SK-MEL-5 (cell line): ENCODE data around the gene ROR1. TPM values are rescaled to one million over a fixed set of nuclear protein-coding genes. Genes with fewer than 3 reads are reported as not detected.

Source experiments
- DNase-seq: peaks from one replicate; pipeline ENCODE4 v3.0.0-alpha.2; 2016; ENCODE audit warnings: low read depth, low spot score
- in situ Hi-C: cut with HindIII; loops from 2 replicates; pipeline ENCODE4 v1.10.0; 2016; ENCODE audit warnings: low sequenced_read_pairs, high pct_unique_total_duplicates, low pct_unique_long_range_greater_than_20kb
- total RNA-seq: library from RNA; depleted of rRNA; stranded (reverse); fragments of >200 nt; shearing (Covaris generic); gene quantifications from 2 replicates; pipeline ENCODE4 v1.2.3, GENCODE V29; 2014

ROR1 gene
- total RNA-seq, 1 experiment from 2014 or later = 2.8 TPM

- in situ Hi-C loops = no loop called here
These were observed 21.6 kb upstream of the ROR1 start for GRCh38 chr1:63752176-63752575.

GRCh38 chr1:63753591-63753990, 20.2 kb upstream of the ROR1 start:
- in situ Hi-C loops = no loop called here
- no peak for DNase-seq

More at GRCh38 chr1:63752176-63752575, 21.6 kb upstream of the ROR1 start:
- DNase-seq = no peak

GRCh38 chr1:63756839-63757238, 17.0 kb upstream of the ROR1 start:
- in situ Hi-C loops = no loop called here
- no peak for DNase-seq

GRCh38 chr1:63757334-63757733, 16.5 kb upstream of the ROR1 start:
- in situ Hi-C loops = no loop called here
- no peak for DNase-seq

- in situ Hi-C loops = no loop called here
- DNase-seq = no peak
These were observed 15.0 kb upstream of the ROR1 start for GRCh38 chr1:63758791-63759190.

- DNase-seq = no peak
- in situ Hi-C loops = no loop called here
These were observed 14.0 kb upstream of the ROR1 start for GRCh38 chr1:63759778-63760177.

- no peak for DNase-seq
- in situ Hi-C loops = no loop called here
These were observed 3.4 kb upstream of the ROR1 start for GRCh38 chr1:63770381-63770780.

GRCh38 chr1:63772201-63772600, 1.6 kb upstream of the ROR1 start:
- in situ Hi-C loops = no loop called here

GRCh38 chr1:63772876-63773275, 941 bp upstream of the ROR1 start:
- in situ Hi-C loops = no loop called here
- no peak for DNase-seq

More at GRCh38 chr1:63772201-63772600, 1.6 kb upstream of the ROR1 start:
- peak; percentile 44 for DNase-seq

GRCh38 chr1:63773496-63773814, 362 bp upstream of the ROR1 start:
- in situ Hi-C loops = no loop called here

GRCh38 chr1:63774617-63775417, 1.0 kb downstream of the ROR1 start:
- peak; percentile 19 for DNase-seq
- in situ Hi-C loops = no loop called here

More at GRCh38 chr1:63773496-63773814, 362 bp upstream of the ROR1 start:
- no peak for DNase-seq

- in situ Hi-C loops = no loop called here
- DNase-seq = no peak
These were observed 1.8 kb downstream of the ROR1 start for GRCh38 chr1:63775418-63776127.

- DNase-seq = peak; percentile 18
- in situ Hi-C loops = no loop called here
These were observed 3.5 kb downstream of the ROR1 start for GRCh38 chr1:63777286-63777685.

- DNase-seq = no peak
These were observed 4.4 kb downstream of the ROR1 start for GRCh38 chr1:63777965-63778880.

GRCh38 chr1:63779338-63780211, 5.8 kb downstream of the ROR1 start:
- no peak for DNase-seq
- in situ Hi-C loops = no loop called here

More at GRCh38 chr1:63777965-63778880, 4.4 kb downstream of the ROR1 start:
- in situ Hi-C loops = no loop called here

GRCh38 chr1:63780565-63780964, 6.7 kb downstream of the ROR1 start:
- DNase-seq = no peak
- in situ Hi-C loops = no loop called here

GRCh38 chr1:63782982-63783381, 9.2 kb downstream of the ROR1 start:
- in situ Hi-C loops = no loop called here
- DNase-seq = no peak
